Measurements from ENCODE around the gene H3-3A.

The H3-3A gene

DNA sequence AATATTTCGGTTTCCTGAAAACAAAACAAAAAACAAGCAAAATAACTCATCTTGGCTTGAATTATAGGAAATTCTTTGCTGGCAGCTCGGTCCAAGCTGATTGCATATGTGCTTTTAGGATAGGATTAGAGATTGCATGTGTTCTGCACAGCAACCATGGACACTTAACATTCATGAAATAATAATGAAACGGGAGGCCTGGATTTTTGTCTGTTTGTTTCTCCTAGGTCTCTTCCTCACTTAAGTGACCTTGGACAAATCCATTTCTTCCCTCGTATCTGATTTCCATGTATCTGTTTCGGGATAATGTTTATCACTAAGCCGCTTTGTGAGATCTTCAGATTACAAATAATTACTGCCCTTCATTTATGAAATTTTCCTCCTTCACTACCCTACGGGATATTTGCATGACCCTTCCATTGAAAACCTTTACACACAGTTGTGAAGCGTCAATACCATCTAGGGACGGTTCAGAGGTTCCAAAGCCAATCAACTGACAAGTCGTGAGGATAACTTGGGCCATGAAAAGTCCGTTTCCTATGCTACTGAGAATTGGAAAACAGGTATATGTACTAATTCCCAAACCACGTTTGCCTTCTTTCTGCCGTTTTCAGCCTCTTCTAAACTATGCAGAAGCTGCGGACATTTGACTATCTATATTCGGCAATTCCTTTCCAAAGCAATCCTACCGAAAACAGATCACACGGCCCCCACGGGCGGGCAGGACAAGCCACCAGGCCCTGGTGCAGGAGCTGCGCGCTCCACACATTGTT lies 1.3 kb upstream of the H3-3A start:
- peak; percentile 10 to 36 for DNase-seq (ENCODE audit: low read depth in 2 of 2)
- TF ChIP-seq, protein P1, sequence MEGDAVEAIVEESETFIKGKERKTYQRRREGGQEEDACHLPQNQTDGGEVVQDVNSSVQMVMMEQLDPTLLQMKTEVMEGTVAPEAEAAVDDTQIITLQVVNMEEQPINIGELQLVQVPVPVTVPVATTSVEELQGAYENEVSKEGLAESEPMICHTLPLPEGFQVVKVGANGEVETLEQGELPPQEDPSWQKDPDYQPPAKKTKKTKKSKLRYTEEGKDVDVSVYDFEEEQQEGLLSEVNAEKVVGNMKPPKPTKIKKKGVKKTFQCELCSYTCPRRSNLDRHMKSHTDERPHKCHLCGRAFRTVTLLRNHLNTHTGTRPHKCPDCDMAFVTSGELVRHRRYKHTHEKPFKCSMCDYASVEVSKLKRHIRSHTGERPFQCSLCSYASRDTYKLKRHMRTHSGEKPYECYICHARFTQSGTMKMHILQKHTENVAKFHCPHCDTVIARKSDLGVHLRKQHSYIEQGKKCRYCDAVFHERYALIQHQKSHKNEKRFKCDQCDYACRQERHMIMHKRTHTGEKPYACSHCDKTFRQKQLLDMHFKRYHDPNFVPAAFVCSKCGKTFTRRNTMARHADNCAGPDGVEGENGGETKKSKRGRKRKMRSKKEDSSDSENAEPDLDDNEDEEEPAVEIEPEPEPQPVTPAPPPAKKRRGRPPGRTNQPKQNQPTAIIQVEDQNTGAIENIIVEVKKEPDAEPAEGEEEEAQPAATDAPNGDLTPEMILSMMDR (IDR thresholded peaks at IDR 0.05; ENCODE audit: low read depth, low read length) = no peak

DNA sequence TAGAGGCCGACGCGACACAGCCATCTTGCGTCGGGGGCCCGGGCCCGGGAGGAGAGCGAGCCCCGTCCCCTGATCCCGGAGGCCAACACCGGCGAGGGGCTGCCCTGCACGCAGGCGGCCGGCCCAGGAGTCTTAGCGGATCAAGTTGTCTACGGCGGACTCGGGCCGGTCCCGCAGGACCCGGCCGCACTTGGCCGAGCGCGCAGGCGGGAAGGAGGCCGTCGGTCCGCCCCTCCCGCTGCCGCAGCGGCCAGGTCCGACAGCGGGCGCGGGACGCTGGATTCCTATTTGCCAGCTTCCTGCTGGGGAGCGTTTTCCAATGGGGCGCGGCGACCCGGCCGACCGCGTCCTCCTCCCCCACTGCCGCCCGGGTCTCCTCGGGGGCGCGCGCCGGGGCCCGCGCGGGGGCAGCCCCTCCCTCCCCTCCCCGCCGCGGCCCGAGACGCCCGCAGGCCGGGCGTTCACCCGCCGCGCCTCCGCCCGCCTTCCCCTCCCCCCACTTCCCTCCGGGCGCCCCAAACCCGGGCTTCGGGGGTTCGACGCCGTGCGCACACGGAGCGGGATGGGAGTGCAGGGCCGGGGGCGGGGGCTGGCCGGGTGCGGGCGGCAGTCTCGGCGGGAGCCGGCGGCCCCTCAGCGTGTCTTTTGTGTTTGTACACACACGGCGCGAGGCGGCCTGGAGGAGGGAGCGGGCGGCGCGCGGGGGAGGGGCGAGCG lies 517 bp upstream of the H3-3A start:
- TF ChIP-seq, protein P1 (IDR thresholded peaks at IDR 0.05; ENCODE audit: low read depth, low read length) = no peak
- DNase-seq (ENCODE audit: low read depth in 2 of 2) = peak; percentile 68 to 83

More for the DNA sequence above, 1.3 kb upstream of the H3-3A start:
- H3K4me3 ChIP-seq (replicated peaks in 1 of 2; ENCODE audit: low read depth in 2 of 2, low read length in 2 of 2) = peak overlapping the region; percentile 56 to 68

DNA sequence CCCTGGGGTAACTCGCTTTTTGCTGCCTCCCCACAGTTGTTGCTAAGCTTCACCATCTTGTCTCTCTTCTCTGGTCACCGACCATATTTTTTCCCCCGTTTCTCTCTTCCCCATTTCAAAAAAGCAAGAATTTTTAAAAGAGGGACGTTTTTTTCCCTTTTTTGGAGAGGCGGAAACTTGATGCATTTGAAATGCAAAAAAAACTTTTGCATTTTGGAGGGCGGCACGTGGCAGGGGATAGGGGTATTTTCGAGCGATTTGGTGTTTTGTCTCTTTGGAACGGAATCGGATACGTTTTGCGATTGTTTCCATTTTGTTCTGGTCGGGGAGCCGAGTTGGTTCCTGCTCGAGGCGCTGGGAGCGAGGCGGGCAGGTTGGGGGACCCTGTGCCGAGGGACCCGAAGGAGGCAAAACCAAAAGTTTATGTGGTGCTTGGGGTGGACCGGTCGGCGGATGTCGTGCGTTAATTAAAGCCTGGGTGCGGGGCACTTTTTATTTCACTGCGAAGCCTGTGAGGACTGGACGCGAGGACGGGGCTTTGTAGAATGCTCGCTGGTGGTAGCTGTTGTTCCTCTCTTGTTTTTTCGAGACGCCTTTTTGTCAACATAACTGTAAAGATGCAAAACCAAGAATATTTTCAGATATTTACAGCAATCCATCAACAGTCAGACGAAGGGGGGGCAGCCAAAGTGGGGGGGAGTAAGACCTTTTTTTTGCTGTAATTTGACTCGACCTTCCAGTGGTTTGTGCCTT lies 884 bp downstream of the H3-3A start:
- DNase-seq (ENCODE audit: low read depth in 2 of 2) = peak; percentile 46 to 56
- peak overlapping the region; percentile 81 to 82 for H3K4me3 ChIP-seq (replicated peaks in 1 of 2; ENCODE audit: low read depth in 2 of 2, low read length in 2 of 2)
- TF ChIP-seq, protein P1 (IDR thresholded peaks at IDR 0.05; ENCODE audit: low read depth, low read length) = no peak

More for the DNA sequence above, 517 bp upstream of the H3-3A start:
- peak overlapping the region; percentile 56 to 68 for H3K4me3 ChIP-seq (replicated peaks in 1 of 2; ENCODE audit: low read depth in 2 of 2, low read length in 2 of 2)

DNA sequence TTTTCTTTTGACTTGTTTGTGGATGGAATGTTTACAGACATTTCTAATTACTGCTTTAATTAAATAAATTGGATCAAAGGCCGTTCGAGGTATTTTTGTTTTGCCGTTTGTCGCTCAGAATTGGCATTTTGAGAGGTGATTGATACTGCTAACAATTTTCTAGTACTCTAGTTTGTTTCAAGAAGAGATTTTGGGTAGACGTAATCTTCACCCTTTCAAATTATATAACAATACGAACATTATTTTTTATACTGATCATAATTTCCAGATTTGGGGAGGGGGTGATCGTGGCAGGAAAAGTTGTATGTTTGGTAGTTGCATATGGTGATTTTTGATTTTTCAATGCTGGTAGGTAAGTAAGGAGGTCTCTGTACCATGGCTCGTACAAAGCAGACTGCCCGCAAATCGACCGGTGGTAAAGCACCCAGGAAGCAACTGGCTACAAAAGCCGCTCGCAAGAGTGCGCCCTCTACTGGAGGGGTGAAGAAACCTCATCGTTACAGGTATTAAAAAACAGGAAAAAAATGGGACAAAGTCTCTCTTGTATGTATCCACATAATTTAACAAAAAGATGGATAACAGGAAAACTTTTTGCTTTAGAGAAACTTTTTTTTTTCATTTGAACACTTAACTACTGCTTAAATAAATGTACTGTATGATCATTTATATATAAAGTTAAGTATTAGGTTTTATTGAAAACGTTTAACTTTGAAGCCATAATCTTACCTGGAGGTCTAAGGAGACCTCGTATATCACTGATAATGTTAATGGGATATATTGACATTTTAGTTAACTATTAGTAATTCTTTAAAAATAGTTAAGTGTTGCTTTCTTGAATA lies 1.7 kb downstream of the H3-3A start:
- TF ChIP-seq, protein P1 (IDR thresholded peaks at IDR 0.05; ENCODE audit: low read depth, low read length) = peak; percentile 59
- peak; percentile 21 to 44 for DNase-seq (ENCODE audit: low read depth in 2 of 2)
- peak overlapping the region; percentile 81 to 82 for H3K4me3 ChIP-seq (replicated peaks in 1 of 2; ENCODE audit: low read depth in 2 of 2, low read length in 2 of 2)

DNA sequence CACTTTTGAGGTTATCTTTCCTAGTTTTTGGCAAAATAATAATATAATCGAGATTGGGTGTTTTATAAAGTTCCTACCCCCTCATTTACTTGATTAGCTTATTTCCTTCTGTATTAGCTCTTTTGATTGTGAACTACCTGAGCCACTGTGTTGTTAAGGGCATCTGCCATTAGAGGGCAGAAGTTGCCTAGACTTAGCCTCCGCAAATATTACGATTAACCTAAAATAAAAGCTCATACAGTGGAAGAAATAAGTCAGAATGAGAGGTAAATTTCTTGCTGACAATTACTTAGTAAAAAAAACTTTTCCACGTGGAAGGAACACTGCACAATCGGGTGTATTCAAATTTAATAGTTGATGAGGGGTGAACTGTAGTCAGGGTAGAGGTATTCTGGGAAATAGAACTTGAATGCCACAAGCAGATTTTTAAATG lies 2.3 kb downstream of the H3-3A start:
- H3K4me3 ChIP-seq (replicated peaks in 1 of 2; ENCODE audit: low read depth in 2 of 2, low read length in 2 of 2) = peak overlapping the region; percentile 81 to 82
- TF ChIP-seq, protein P1 (IDR thresholded peaks at IDR 0.05; ENCODE audit: low read depth, low read length) = peak; percentile 81
- DNase-seq (ENCODE audit: low read depth in 2 of 2) = peak; percentile 81 to 82
